SK-N-SH (cell line): ENCODE data around the gene FAM78B. TPM values are rescaled to one million over a fixed set of nuclear protein-coding genes. Genes with fewer than 3 reads are reported as not detected.

Experiments used
- CTCF ChIA-PET: fragments of 300-600, 350-600 bp; formaldehyde crosslinking; extraction: SDS; loops from one replicate; lab custom pipeline; 2021; lab: Yijun Ruan, JAX
- POLR2A ChIA-PET: fragments of 350-600 bp; sonication (Branson Sonifier 250); formaldehyde crosslinking; extraction: SDS; loops from one replicate; lab custom pipeline; 2020; ENCODE audit warnings: antibody characterized with exemption, inconsistent platforms; lab: Yijun Ruan, JAX
- DNase-seq: peaks from one replicate; pipeline ENCODE4 v3.0.0; 2012
- H2AFZ ChIP-seq: fragments of 200-600 bp; sonication (generic); 2 replicates; pipeline ENCODE4 v1.8.1; 2016; ENCODE audit warnings: antibody characterized with exemption, mild to moderate bottlenecking, low read depth
- H3F3A ChIP-seq: fragments of 200-600 bp; sonication (generic); replicated peaks from 2 replicates; pipeline ENCODE3; 2016; ENCODE audit warnings: antibody characterized with exemption, mild to moderate bottlenecking; ENCODE audit not compliant: insufficient read depth
- H3K27ac ChIP-seq, 2 experiments: fragments of 200-500 bp in 1 of 2; fragments of 200-600 bp in 1 of 2; sonication (Bioruptor generic) in 1 of 2; sonication (generic), shearing (Covaris generic) in 1 of 2; 2 replicates each; pipeline versions ENCODE4 v1.5.1 to v1.6.1; 2014 to 2016; ENCODE audit warnings: low read depth in 2 of 2, inconsistent platforms in 1 of 2, low read length in 1 of 2, mild to moderate bottlenecking in 1 of 2, mixed read lengths in 1 of 2
- H3K27me3 ChIP-seq: fragments of 200-600 bp; sonication (generic), shearing (Covaris generic); 2 replicates; pipeline ENCODE4 v1.6.1; 2016; ENCODE audit warnings: mixed run types; ENCODE audit not compliant: insufficient read depth
- H3K36me3 ChIP-seq, 2 experiments: fragments of 200-500 bp in 1 of 2; fragments of 200-600 bp in 1 of 2; sonication (Bioruptor generic) in 1 of 2; sonication (generic) in 1 of 2; replicated peaks in 1 of 2; 2 replicates each; pipeline versions ENCODE3 to v1.5.1; 2014 to 2016; ENCODE audit warnings: low read length in 1 of 2, mild to moderate bottlenecking in 1 of 2; ENCODE audit not compliant: insufficient read depth in 2 of 2, control insufficient read depth in 1 of 2
- H3K4me1 ChIP-seq, 2 experiments: fragments of 200-500 bp in 1 of 2; fragments of 200-600 bp in 1 of 2; sonication (Bioruptor generic) in 1 of 2; sonication (generic), shearing (Covaris generic) in 1 of 2; 2 replicates each; pipeline versions ENCODE4 v1.5.1 to v1.6.1; 2014 to 2016; ENCODE audit warnings: low read depth in 1 of 2, low read length in 1 of 2, mixed run types in 1 of 2; ENCODE audit not compliant: insufficient read depth in 2 of 2, control insufficient read depth in 1 of 2
- H3K4me2 ChIP-seq: fragments of 200-600 bp; sonication (generic), shearing (Covaris generic); 2 replicates; pipeline ENCODE4 v1.6.1; 2017; ENCODE audit warnings: mixed run types
- H3K4me3 ChIP-seq, 2 experiments: fragments of 200-500 bp in 1 of 2; fragments of 200-600 bp in 1 of 2; sonication (Bioruptor generic) in 1 of 2; sonication (generic), shearing (Covaris generic) in 1 of 2; 2 replicates each; pipeline versions ENCODE4 v1.5.1 to v1.8.1; 2014 to 2016; ENCODE audit warnings: low read depth in 2 of 2, inconsistent platforms in 1 of 2, low read length in 1 of 2, mild to moderate bottlenecking in 1 of 2, mixed read lengths in 1 of 2, moderate library complexity in 1 of 2
- H3K79me2 ChIP-seq: fragments of 200-600 bp; sonication (generic); 2 replicates; pipeline ENCODE4 v1.8.1; 2017; ENCODE audit warnings: mild to moderate bottlenecking; ENCODE audit not compliant: insufficient read depth
- H3K9ac ChIP-seq: fragments of 200-600 bp; sonication (generic); 2 replicates; pipeline ENCODE4 v1.6.1; 2017; ENCODE audit warnings: mixed run types
- H3K9me2 ChIP-seq: fragments of 200-600 bp; sonication (generic); 2 replicates; pipeline ENCODE4 v1.6.1; 2017; ENCODE audit warnings: mixed run types
- H3K9me3 ChIP-seq: fragments of 200-600 bp; sonication (generic); 2 replicates; pipeline ENCODE4 v1.6.1; 2017; ENCODE audit warnings: mixed run types, mild to moderate bottlenecking, moderate library complexity
- H4K20me1 ChIP-seq: fragments of 200-600 bp; sonication (generic); 2 replicates; pipeline ENCODE4 v1.6.1; 2017; ENCODE audit warnings: mild to moderate bottlenecking, mixed run types; ENCODE audit not compliant: insufficient read depth
- ELF1 ChIP-seq: IDR thresholded peaks from 2 replicates; pipeline ENCODE4 v1.4.0; 2012
- EP300 ChIP-seq, 2 experiments: IDR thresholded peaks; 2 replicates each; pipeline versions ENCODE4 v1.4.0 to v1.6.1; 2012; ENCODE audit warnings: borderline replicate concordance in 1 of 2, low read depth in 1 of 2, low read length in 1 of 2
- FOXJ3 ChIP-seq: sonication (generic); formaldehyde crosslinking; IDR thresholded peaks from 2 replicates; pipeline ENCODE4 v1.5.1; 2020; ENCODE audit warnings: mild to moderate bottlenecking, missing genetic modification reagents
- FOXM1 ChIP-seq: IDR thresholded peaks from 2 replicates; pipeline ENCODE4 v1.4.0; 2012; ENCODE audit warnings: low read depth, mild to moderate bottlenecking
- MAX ChIP-seq: IDR thresholded peaks from 2 replicates; pipeline ENCODE4 v1.4.0; 2012; ENCODE audit warnings: low read depth
- NRF1 ChIP-seq: IDR thresholded peaks from 2 replicates; pipeline ENCODE4 v1.6.1; 2012; ENCODE audit warnings: low read depth, mild to moderate bottlenecking, low read length
- POLR2AphosphoS5 ChIP-seq: IDR thresholded peaks from 2 replicates; pipeline ENCODE4 v1.6.1; 2012; ENCODE audit warnings: low read depth, low read length
- RFX5 ChIP-seq: IDR thresholded peaks from 2 replicates; pipeline ENCODE4 v1.6.1; 2012; ENCODE audit warnings: mild to moderate bottlenecking, improper control_type of control experiment, low read length
- RXRA ChIP-seq: IDR thresholded peaks from 2 replicates; pipeline ENCODE4 v1.4.0; 2012; ENCODE audit warnings: low read depth, mild to moderate bottlenecking, borderline replicate concordance
- SIN3A ChIP-seq: IDR thresholded peaks from 2 replicates; pipeline ENCODE4 v1.6.1; 2012; ENCODE audit warnings: low read depth, mild to moderate bottlenecking, low read length, moderate library complexity, borderline replicate concordance
- SMC3 ChIP-seq: IDR thresholded peaks from 2 replicates; pipeline ENCODE4 v1.6.1; 2012; ENCODE audit warnings: low read depth, low read length, improper control_type of control experiment
- TAF1 ChIP-seq: IDR thresholded peaks from 2 replicates; pipeline ENCODE4 v1.6.1; 2012; ENCODE audit warnings: low read depth, mild to moderate bottlenecking, low read length, moderate library complexity, borderline replicate concordance
- TCF12 ChIP-seq: IDR thresholded peaks from 2 replicates; pipeline ENCODE4 v1.4.0; 2012
- TEAD4 ChIP-seq: IDR thresholded peaks from 2 replicates; pipeline ENCODE4 v1.4.0; 2012; ENCODE audit warnings: mild to moderate bottlenecking, borderline replicate concordance; ENCODE audit not compliant: insufficient read depth
- YY1 ChIP-seq: IDR thresholded peaks from 2 replicates; pipeline ENCODE4 v1.4.0; 2012; ENCODE audit warnings: low read depth, mild to moderate bottlenecking
- WGBS: methylation state at CpG from one replicate; pipeline ENCODE4 v1.1.6; 2017; ENCODE audit warnings: low lambda C conversion rate; 5-methylcytosine and 5-hydroxymethylcytosine counted together
- polyA plus RNA-seq, 3 experiments: library from polyadenylated mRNA; depleted of rRNA; stranded (reverse); fragments of >200 nt; gene quantifications; 2 replicates each; pipeline ENCODE4 v1.2.3, GENCODE V29; 2012
- TF ChIP-seq, protein P1 (sequence below): IDR thresholded peaks from 2 replicates; pipeline ENCODE4 v1.4.0; 2012; ENCODE audit warnings: low read depth, borderline replicate concordance
- TF ChIP-seq, protein P2 (sequence below): fragments of 200-600 bp; sonication (generic); IDR thresholded peaks from 2 replicates; pipeline ENCODE4 v1.6.1; 2017; ENCODE audit warnings: antibody characterized with exemption, mild to moderate bottlenecking, moderate library complexity
- TF ChIP-seq, protein P3 (sequence below): fragments of 150-350 bp; IDR thresholded peaks from 2 replicates; pipeline ENCODE4 v1.6.1; 2016; ENCODE audit warnings: mild to moderate bottlenecking, low read depth, low read length
- TF ChIP-seq, protein P4 (sequence below): IDR thresholded peaks from 2 replicates; pipeline ENCODE4; 2012

FAM78B gene
- polyA plus RNA-seq, 1 of the 3 experiments (the other 2 are of a cell fraction), result 0.36 TPM

DNA sequence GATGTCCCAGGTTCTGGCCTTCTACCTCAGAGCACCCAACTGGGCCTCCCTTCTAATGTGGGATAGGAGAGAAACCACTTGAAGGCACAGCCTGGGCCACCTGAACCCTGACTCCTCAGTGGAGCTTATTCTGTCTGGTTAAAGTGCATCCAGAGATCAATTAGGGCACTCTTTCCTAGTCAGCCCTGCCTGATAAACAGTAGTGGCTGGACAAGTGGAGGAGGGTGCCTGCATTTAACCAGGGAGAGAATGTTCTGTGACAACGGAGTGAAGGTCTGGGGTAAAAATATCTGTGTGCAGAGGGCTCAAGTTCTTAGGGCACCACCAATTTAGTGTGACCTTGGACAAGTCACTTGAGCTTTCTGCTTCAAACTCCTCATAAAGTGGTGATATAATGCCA, 101.8 kb downstream of the FAM78B start:
- Histone ChIP-seq H3K27me3 (no peaks in the 10 kb centered on the region), H4K20me1 (no peaks in the 10 kb centered on the region), H3F3A (no peaks in the 10 kb centered on the region), H3K79me2 (no peaks in the 10 kb centered on the region), H3K4me1 (peaks cover 0 to 10% of the 10 kb centered on the region in 2 experiments; a peak in 1 of 4 replicates), H3K27ac (no peak overlapping the region), H3K4me3 (no peak overlapping the region), H2AFZ (no peak overlapping the region), H3K9me2 (no peaks in the 10 kb centered on the region), H3K9me3 (no peaks in the 10 kb centered on the region), H3K36me3 (no peaks in the 10 kb centered on the region), H3K4me2 (no peak overlapping the region), H3K9ac (no peak overlapping the region)
- no peak for DNase-seq
- WGBS, result 25% methylated on average over 1 of the region's 1 CpG
- TF ChIP-seq, protein P1, sequence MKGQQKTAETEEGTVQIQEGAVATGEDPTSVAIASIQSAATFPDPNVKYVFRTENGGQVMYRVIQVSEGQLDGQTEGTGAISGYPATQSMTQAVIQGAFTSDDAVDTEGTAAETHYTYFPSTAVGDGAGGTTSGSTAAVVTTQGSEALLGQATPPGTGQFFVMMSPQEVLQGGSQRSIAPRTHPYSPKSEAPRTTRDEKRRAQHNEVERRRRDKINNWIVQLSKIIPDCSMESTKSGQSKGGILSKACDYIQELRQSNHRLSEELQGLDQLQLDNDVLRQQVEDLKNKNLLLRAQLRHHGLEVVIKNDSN, result no peak
- TF ChIP-seq POLR2AphosphoS5 (no peak), FOXM1 (no peak), RFX5 (no peak), TCF12 (no peak), RXRA (no peak), EP300 (IDR thresholded peaks at IDR 0.05; ENCODE audit: borderline replicate concordance in 1 of 2, low read depth in 1 of 2, low read length in 1 of 2) (no peak), ELF1 (no peak), FOXJ3 (no peak), YY1 (no peak), SMC3 (no peak), TAF1 (no peak), MAX (no peak), TEAD4 (no peak), NRF1 (no peak), SIN3A (no peak)
- TF ChIP-seq, protein P2, sequence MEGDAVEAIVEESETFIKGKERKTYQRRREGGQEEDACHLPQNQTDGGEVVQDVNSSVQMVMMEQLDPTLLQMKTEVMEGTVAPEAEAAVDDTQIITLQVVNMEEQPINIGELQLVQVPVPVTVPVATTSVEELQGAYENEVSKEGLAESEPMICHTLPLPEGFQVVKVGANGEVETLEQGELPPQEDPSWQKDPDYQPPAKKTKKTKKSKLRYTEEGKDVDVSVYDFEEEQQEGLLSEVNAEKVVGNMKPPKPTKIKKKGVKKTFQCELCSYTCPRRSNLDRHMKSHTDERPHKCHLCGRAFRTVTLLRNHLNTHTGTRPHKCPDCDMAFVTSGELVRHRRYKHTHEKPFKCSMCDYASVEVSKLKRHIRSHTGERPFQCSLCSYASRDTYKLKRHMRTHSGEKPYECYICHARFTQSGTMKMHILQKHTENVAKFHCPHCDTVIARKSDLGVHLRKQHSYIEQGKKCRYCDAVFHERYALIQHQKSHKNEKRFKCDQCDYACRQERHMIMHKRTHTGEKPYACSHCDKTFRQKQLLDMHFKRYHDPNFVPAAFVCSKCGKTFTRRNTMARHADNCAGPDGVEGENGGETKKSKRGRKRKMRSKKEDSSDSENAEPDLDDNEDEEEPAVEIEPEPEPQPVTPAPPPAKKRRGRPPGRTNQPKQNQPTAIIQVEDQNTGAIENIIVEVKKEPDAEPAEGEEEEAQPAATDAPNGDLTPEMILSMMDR, result no peak
- TF ChIP-seq, protein P3, sequence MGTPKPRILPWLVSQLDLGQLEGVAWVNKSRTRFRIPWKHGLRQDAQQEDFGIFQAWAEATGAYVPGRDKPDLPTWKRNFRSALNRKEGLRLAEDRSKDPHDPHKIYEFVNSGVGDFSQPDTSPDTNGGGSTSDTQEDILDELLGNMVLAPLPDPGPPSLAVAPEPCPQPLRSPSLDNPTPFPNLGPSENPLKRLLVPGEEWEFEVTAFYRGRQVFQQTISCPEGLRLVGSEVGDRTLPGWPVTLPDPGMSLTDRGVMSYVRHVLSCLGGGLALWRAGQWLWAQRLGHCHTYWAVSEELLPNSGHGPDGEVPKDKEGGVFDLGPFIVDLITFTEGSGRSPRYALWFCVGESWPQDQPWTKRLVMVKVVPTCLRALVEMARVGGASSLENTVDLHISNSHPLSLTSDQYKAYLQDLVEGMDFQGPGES, result no peak
- TF ChIP-seq, protein P4, sequence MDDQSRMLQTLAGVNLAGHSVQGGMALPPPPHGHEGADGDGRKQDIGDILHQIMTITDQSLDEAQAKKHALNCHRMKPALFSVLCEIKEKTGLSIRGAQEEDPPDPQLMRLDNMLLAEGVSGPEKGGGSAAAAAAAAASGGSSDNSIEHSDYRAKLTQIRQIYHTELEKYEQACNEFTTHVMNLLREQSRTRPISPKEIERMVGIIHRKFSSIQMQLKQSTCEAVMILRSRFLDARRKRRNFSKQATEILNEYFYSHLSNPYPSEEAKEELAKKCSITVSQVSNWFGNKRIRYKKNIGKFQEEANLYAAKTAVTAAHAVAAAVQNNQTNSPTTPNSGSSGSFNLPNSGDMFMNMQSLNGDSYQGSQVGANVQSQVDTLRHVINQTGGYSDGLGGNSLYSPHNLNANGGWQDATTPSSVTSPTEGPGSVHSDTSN, result no peak
- POLR2A ChIA-PET, result no interaction called here
- CTCF ChIA-PET, result no interaction called here
